T follicular helper cell (primary cell): ENCODE results near the gene IGF1R.
"Not testable (repeated sequence)": the region's sequence is repeated elsewhere in the genome, so short reads cannot be mapped to it uniquely, and the experiment has no call there.

Source experiments
- DNase-seq: peaks from one replicate; pipeline ENCODE4 v3.0.0-alpha.2; 2020; ENCODE audit warnings: low read depth
- total RNA-seq, 2 experiments: gene quantifications; one replicate each; lab custom pipeline; 2026; lab: John Stamatoyannopoulos, UW

IGF1R gene
- 41.4 to 102 reads per million in 2 experiments for total RNA-seq

GRCh38 chr15:98647774-98648653 is at the start of gene IGF1R:
Gene IGF1R (plus strand): TSS chr15:98648539. CDS start chr15:98649582, 1,043 bp downstream.
- DNase-seq: peak; percentile 77

GRCh38 chr15:98599909-98600691 is 48.2 kb upstream of the IGF1R start:
- DNase-seq: no peak

GRCh38 chr15:98604983-98605382 is 43.4 kb upstream of the IGF1R start:
- no peak for DNase-seq

- DNase-seq: no peak
Measured at GRCh38 chr15:98609144-98609852, 39.0 kb upstream of the IGF1R start.

- no peak for DNase-seq
Measured at GRCh38 chr15:98610991-98611390, 37.3 kb upstream of the IGF1R start.

- DNase-seq: no peak
Measured at GRCh38 chr15:98611808-98612207, 36.5 kb upstream of the IGF1R start.

GRCh38 chr15:98612490-98613110 is 35.7 kb upstream of the IGF1R start:
- DNase-seq: no peak

- no peak for DNase-seq
Measured at GRCh38 chr15:98614681-98615080, 33.7 kb upstream of the IGF1R start.

- no peak for DNase-seq
Measured at GRCh38 chr15:98616397-98616796, 31.9 kb upstream of the IGF1R start.

GRCh38 chr15:98617328-98617980 is 30.9 kb upstream of the IGF1R start:
- DNase-seq: no peak

- not testable (repeated sequence) for DNase-seq
Measured at GRCh38 chr15:98618576-98618975, 29.8 kb upstream of the IGF1R start.

GRCh38 chr15:98620020-98620419 is 28.3 kb upstream of the IGF1R start:
- no peak for DNase-seq

- no peak for DNase-seq
Measured at GRCh38 chr15:98621021-98621420, 27.3 kb upstream of the IGF1R start.

GRCh38 chr15:98625614-98626013 is 22.7 kb upstream of the IGF1R start:
- no peak for DNase-seq

GRCh38 chr15:98626153-98626552 is 22.2 kb upstream of the IGF1R start:
- DNase-seq: no peak

- DNase-seq: no peak
Measured at GRCh38 chr15:98628216-98628615, 20.1 kb upstream of the IGF1R start.

GRCh38 chr15:98635848-98636247 is 12.5 kb upstream of the IGF1R start:
- DNase-seq: no peak

GRCh38 chr15:98643115-98643514 is 5.2 kb upstream of the IGF1R start:
- no peak for DNase-seq

- DNase-seq: no peak
Measured at GRCh38 chr15:98646546-98647025, 1.8 kb upstream of the IGF1R start.

- peak; percentile 39 for DNase-seq
Measured at GRCh38 chr15:98647026-98647773, 1.1 kb upstream of the IGF1R start.
